GM18868 (cell line): ENCODE results near the gene OR56A1.
A peak's percentile ranks its signal among the peaks of the same experiment; 100 is the strongest.
"Not testable (repeated sequence)": the region's sequence is repeated elsewhere in the genome, so short reads cannot be mapped to it uniquely, and the experiment has no call there.

Experiments used
- ATAC-seq: cut with Tn5 transposase; IDR thresholded peaks from one replicate; pipeline ENCODE4 v1.9.1; 2021; ENCODE audit warnings: mild to moderate bottlenecking, moderate library complexity; ENCODE audit not compliant: unreplicated experiment

The OR56A1 gene, protein sequence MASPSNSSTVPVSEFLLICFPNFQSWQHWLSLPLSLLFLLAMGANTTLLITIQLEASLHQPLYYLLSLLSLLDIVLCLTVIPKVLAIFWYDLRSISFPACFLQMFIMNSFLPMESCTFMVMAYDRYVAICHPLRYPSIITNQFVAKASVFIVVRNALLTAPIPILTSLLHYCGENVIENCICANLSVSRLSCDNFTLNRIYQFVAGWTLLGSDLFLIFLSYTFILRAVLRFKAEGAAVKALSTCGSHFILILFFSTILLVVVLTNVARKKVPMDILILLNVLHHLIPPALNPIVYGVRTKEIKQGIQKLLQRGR

DNA sequence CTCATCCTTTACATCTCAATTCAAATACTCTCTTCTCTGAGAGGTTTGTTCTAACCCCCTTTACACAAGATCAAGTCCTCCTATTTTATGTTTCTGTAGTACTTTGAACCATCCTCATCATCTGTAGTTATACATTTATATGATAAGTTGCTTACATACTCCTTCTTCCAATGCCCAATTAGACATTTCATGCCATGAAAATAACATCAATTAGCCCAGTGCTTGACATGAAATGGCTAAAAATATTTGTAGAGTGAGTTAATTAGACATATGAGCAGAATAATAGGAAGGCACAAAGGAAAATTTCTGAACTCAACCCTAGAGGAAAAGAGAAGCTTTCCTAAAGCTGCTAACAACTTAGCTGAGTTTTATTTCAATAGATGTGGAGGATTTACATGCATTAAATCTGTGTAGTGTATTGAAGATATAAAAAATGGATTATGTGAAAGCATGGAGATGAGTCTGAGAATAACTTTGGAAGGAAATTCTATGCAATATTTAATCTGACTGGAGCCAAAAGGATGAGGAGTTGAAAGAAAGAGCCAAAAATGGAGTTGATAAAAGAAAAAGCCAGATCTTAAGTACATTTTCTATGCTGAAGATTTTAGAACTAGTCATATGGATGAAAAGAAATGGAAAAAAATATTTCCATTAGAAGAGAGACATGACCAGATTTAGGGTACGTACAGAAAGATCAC, at the start of gene OR56A1:
Gene OR56A1, minus strand, starts transcription at position 51 of the 698 bp plus-strand sequence. CDS start 3,066 bp downstream, outside the sequence.
- no peak for ATAC-seq

DNA sequence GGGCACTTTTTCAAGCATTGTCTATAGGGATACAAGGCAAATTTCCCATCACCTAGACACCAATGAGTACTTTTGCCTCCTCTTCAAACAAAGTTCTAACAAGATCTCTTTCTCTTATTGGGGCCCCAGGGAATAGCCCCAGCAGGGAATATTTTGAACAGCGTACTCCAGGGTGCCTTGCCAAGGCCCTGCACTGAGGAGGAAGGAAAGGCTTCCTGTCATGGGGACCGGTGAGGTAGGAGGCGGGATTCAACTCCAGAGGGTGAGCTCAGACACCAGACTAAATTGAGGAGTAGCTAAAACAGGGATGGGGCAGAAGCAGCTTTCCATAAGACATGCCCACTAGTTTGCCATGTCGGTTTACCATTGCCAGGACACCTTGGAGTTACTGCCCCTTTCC, 48.9 kb upstream of the OR56A1 start:
- ATAC-seq: no peak

DNA sequence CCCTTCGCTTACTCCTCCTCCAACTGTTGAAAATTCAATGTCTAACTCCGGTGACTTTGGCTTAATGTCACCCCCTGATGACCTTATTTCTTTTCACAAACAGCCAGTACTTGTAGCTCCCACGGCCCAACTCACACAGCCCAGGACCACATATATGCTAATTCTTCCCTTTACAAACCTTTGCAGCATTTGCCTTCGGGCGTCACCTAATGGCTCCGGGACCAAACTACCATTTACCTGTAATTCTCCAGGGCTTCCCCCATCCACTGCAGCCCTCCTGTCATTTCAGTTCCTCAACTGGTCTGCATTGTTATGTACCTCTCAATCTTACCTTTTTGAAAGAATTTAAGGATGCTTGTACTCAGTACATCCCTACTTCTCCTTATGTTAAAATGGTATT, 47.2 kb upstream of the OR56A1 start:
- no peak for ATAC-seq

DNA sequence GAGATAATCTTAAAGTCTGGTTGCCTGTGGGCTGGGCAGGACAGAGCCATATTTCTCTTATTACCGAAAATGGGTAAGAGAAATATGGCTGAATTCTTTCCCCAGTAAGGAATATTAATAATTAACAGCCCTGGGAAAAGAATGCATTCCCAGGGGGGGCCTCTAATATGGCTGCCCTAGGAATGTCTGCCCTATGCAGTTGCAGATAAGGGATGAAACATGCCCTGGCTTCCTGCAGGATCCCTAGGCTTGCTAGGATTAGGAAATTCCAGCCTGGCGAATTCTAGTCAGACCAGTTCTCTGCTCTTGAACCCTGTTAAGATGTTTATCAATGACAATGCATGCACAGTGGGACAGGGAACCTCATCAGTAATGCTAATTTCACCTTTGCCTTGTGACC, 45.9 kb upstream of the OR56A1 start:
- ATAC-seq: not testable (repeated sequence)

- no peak for ATAC-seq
These were observed 36.9 kb upstream of the OR56A1 start for GRCh38 chr11:6067502-6067901.

DNA sequence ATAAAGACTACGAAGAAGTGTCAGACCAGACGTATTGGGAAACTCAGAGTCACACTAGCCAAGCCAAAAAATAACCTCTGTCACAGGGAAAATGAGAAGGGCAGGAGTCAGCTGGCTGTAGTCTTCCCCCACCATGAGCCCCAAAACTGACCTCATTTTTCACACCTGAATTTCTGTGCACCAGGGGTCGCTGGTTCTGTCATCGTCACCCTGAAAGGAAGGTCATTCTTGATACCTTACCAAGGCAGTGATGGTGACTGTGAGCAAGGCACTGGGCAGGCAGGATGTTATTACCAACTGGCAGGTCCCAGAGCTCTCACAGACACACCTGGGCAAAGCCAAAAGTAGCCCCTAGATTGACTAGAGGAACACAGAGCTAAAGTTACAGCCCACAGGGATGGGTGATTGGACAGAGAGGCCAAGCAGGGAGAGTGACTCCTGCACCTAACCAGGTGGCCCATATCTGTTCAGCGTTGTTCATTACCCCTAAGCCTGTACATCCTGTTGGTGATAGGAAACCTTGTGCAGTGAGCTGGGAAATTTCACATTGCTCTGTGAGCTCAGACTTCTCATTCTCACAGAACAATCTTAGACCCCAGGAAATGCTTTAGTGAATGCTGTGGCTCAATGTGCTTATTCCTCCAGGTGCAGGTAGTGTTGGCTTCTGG, 32.3 kb upstream of the OR56A1 start:
- ATAC-seq: peak; percentile 67

DNA sequence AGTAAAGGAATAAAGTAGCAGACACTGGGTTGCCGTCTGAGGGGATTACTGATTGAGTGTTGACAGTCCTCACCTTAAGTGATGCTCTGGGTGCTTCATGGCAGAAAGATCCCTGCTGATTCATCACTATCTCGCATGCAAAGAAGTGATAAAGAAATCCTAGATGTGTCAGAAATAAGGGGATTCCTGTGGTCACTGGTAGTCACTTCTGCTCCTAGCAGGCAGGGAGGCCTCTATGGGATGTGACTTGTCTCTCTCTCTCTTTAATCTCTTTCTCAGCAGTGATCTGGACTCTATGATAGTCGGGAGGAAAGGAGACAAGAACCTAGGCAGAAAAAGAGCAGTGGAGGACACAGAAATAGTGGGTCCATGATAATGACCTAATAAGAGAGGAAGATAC, 30.9 kb upstream of the OR56A1 start:
- no peak for ATAC-seq

GRCh38 chr11:6057452-6057851, 26.9 kb upstream of the OR56A1 start:
- no peak for ATAC-seq

GRCh38 chr11:6055569-6055968, 25.0 kb upstream of the OR56A1 start:
- ATAC-seq: no peak

DNA sequence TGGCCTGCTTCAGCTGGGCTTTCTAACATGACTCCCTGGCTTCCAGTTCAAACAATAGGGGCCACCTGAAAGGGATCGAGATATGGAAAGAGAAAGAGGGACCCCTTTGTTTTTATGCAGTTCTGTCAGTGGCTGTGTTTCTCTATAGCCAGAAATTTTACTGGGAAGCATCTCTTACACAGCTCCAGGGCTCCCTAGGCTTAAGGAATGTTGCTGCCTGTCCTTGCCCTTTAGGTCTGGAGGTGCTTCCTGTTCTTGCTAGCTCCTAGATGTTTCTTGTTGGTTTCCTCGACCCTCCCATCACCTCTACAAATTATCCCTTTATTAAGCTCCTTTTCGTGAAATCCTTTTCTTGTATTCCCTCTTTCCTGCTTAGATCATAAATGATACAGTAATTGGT, 21.8 kb upstream of the OR56A1 start:
- no peak for ATAC-seq

GRCh38 chr11:6040874-6041273, 10.3 kb upstream of the OR56A1 start:
- no peak for ATAC-seq

- no peak for ATAC-seq
These were observed 3.1 kb downstream of the OR56A1 start for GRCh38 chr11:6027501-6027900.

DNA sequence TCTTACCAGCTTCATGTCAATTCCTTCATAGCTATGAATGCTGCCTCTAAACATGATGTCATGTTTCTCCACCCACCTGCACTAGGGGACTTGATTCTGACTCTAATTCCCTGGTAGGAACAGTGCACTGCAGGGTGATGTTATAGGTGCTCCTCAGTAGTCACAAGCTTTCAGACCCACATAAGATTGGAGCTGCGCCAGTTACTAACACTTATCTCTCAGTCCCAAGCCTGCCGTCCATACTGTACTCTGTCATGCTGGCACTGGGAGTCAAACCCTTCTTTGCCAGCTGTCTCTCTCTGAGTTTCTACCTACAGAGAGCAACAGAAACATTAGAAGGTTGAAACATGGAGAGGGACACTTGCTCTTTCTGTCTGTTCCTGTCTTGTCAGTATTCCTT, 5.5 kb downstream of the OR56A1 start:
- ATAC-seq: no peak

DNA sequence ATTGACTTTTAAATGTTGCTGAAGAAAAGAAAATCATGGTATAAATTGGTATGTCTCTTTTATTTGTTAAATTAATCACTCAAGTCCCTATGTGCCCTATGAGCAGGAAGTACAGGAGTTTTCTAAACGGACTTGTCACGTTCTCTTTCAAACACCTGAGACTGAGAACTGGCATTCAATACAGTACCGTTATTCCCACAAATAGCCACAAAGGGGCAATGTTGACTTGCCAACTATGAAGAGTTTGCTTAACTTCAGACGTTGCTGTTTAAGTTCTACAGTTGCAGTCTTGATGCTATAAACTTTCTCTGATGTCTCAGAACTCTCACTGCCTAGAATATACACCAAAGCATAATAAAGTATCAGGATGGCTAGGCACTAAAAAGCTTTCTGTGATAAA, 7.6 kb downstream of the OR56A1 start:
- ATAC-seq: peak; percentile 85

GRCh38 chr11:6013042-6013441, 17.5 kb downstream of the OR56A1 start:
- no peak for ATAC-seq

GRCh38 chr11:6012035-6012668, 18.4 kb downstream of the OR56A1 start:
- no peak for ATAC-seq

DNA sequence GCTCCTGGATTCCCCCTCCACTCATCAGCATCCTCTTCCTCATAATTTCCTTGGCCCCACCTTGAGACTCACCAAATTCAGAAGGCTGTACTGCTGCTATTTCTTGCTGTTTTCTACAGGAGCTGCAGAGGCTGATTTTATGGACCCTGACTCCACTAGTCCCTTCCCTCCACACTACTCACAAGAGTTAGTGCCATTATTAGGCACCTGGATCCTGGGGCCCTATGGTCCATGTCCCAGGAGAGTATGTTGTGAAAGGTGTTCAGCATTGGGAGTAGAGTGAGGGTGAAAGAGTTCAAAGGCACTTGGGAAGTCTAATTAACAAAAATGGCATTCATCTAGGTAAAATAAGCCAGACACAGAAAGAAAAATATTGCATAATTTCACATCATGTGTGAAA, 23.7 kb downstream of the OR56A1 start, which contains the start of gene OR56A4:
Gene OR56A4, minus strand, starts transcription at position 101 of the 400 bp plus-strand sequence. CDS start 3,954 bp downstream, outside the sequence.
- no peak for ATAC-seq

- no peak for ATAC-seq
These were observed 24.2 kb downstream of the OR56A1 start for GRCh38 chr11:6006395-6006794.

DNA sequence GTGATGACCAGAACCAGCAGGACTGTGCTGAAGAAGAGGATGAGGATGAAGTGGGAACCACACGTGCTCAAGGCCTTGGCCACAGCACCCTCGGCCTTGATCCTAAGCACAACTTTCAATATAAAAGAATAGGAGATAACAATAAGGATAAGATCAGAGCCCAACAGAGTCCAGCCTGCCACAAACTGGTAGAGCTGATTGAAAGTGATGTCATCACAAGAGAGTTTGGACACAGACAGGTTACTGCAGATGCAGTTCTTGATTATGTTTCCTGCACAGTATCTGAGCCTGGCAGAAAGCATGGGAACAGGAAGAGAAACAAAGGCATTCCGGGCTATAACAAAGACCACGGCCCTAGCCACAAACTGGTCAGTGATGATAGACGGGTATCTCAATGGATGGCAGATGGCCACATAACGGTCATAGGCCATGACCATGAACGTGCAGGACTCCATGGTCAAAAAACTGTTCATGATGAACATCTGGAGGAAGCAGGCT, 28.3 kb downstream of the OR56A1 start:
- no peak for ATAC-seq

GRCh38 chr11:5994791-5995190, 35.8 kb downstream of the OR56A1 start:
- no peak for ATAC-seq

DNA sequence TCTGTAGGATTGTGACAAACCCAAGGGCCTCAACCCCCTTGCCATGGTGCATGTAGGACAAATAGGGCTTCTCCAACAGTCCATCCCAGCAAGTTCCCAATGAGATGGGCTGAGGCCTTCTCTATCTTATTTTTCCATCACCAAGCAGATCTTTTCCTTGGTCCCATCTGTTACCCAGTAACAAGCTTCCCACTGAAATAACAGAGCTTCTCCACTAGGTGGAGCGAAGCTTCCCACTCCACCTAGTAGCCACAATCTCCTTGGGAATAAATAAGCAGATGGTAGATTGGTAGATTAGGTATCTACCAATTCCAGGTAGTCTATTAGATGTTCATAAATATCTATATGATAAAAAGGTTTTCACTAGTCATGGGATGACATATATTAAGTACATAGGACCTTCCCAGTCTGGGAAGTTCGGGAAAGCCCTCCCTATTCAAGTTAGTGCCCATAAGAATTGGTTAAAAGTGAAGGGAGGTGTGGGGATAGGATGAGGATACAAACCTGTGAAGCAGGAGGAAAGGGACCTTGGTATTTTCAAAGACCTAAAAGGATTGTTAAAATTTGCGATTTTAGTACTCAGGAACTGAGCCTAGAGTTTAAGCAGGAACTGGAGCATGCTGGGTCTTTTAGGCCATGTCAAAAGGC, 37.8 kb downstream of the OR56A1 start:
- ATAC-seq: peak; percentile 65
